GM23338 (cell line): Measurements from ENCODE around the gene ART4.

Source experiments
- CREB1 ChIP-seq: fragments of 250-450 bp; sonication (Bioruptor Pico); IDR thresholded peaks from 2 replicates; pipeline ENCODE4 v1.5.0; 2020; ENCODE audit warnings: low read depth, mild to moderate bottlenecking, moderate library complexity
- CTCF ChIP-seq, 2 experiments: fragments of 200-600 bp in 1 of 2; sonication (generic) in 1 of 2; conservative IDR thresholded peaks; 2 replicates each; pipeline versions ENCODE4 v1.5.1 to v1.6.1; 2016 to 2017; ENCODE audit warnings: antibody characterized with exemption in 2 of 2, low read depth in 2 of 2, mild to moderate bottlenecking in 2 of 2, moderate library complexity in 1 of 2
- EZH2 ChIP-seq: fragments of 200-600 bp; sonication (generic); IDR thresholded peaks from one replicate; pipeline ENCODE4 v1.8.0; 2017; ENCODE audit warnings: antibody characterized with exemption, mild to moderate bottlenecking, low read depth; ENCODE audit not compliant: unreplicated experiment
- EZH2phosphoT487 ChIP-seq: fragments of 200-600 bp; sonication (generic); IDR thresholded peaks from one replicate; pipeline ENCODE4 v1.8.1; 2018; ENCODE audit warnings: antibody characterized with exemption; ENCODE audit not compliant: unreplicated experiment
- JUNB ChIP-seq: IDR thresholded peaks from one replicate; pipeline ENCODE4 v1.6.1; 2016; ENCODE audit warnings: antibody characterized with exemption; ENCODE audit not compliant: unreplicated experiment
- NANOG ChIP-seq: IDR thresholded peaks from 2 replicates; pipeline ENCODE4 v1.6.1; 2016; ENCODE audit warnings: antibody characterized with exemption, borderline replicate concordance
- POLR2AphosphoS5 ChIP-seq: IDR thresholded peaks from 2 replicates; pipeline ENCODE4 v1.6.1; 2016; ENCODE audit warnings: antibody characterized with exemption, low read depth
- TF ChIP-seq, protein P1 (sequence below): IDR thresholded peaks from one replicate; pipeline ENCODE4 v1.6.1; 2018; ENCODE audit warnings: antibody characterized with exemption; ENCODE audit not compliant: unreplicated experiment

DNA sequence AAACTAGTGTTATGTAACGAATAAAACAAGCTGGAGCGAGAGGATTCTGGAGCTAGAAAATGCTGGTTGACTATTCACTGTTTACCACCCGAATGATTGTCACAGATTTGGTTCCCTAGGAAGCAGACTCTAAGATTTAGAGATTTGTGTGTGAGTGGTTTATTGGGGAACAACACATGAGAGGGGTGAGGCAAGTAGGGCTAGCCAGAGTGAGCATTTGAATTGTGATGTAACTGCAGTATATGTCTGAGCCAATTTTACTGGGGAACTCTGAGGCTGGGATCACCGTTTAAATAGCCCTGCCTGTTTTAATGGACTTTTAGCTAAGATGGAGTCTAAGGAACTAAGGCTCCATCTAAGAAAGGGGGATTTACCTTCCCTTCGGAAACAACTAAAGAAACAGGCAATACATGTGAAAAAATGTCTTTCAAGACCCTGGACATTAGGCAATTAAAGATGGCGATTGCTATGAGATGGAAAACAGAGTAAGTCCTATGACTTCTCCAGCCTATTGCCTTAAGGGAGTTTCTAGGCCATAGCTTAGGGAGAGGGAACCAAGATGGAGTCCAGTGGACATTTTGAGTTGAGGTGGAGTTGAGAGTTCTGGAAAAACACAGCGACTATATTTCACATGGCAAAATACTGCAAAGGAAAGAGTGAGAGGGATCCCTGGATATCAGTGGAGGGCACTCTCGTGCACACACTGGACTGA is 36.1 kb upstream of the ART4 start:
- TF ChIP-seq CTCF (conservative IDR thresholded peaks at IDR 0.05; ENCODE audit: low read depth in 2 of 2): no peak
- TF ChIP-seq EZH2: no peak
- no peak for TF ChIP-seq NANOG
- TF ChIP-seq POLR2AphosphoS5: no peak
- no peak for TF ChIP-seq EZH2phosphoT487
- TF ChIP-seq, protein P1, sequence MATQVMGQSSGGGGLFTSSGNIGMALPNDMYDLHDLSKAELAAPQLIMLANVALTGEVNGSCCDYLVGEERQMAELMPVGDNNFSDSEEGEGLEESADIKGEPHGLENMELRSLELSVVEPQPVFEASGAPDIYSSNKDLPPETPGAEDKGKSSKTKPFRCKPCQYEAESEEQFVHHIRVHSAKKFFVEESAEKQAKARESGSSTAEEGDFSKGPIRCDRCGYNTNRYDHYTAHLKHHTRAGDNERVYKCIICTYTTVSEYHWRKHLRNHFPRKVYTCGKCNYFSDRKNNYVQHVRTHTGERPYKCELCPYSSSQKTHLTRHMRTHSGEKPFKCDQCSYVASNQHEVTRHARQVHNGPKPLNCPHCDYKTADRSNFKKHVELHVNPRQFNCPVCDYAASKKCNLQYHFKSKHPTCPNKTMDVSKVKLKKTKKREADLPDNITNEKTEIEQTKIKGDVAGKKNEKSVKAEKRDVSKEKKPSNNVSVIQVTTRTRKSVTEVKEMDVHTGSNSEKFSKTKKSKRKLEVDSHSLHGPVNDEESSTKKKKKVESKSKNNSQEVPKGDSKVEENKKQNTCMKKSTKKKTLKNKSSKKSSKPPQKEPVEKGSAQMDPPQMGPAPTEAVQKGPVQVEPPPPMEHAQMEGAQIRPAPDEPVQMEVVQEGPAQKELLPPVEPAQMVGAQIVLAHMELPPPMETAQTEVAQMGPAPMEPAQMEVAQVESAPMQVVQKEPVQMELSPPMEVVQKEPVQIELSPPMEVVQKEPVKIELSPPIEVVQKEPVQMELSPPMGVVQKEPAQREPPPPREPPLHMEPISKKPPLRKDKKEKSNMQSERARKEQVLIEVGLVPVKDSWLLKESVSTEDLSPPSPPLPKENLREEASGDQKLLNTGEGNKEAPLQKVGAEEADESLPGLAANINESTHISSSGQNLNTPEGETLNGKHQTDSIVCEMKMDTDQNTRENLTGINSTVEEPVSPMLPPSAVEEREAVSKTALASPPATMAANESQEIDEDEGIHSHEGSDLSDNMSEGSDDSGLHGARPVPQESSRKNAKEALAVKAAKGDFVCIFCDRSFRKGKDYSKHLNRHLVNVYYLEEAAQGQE: no peak
- no peak for TF ChIP-seq JUNB
- TF ChIP-seq CREB1 (CRISPR knock-in tag): no peak
